Measurements from ENCODE around the gene POC5.

- TF ChIP-seq, protein P1, sequence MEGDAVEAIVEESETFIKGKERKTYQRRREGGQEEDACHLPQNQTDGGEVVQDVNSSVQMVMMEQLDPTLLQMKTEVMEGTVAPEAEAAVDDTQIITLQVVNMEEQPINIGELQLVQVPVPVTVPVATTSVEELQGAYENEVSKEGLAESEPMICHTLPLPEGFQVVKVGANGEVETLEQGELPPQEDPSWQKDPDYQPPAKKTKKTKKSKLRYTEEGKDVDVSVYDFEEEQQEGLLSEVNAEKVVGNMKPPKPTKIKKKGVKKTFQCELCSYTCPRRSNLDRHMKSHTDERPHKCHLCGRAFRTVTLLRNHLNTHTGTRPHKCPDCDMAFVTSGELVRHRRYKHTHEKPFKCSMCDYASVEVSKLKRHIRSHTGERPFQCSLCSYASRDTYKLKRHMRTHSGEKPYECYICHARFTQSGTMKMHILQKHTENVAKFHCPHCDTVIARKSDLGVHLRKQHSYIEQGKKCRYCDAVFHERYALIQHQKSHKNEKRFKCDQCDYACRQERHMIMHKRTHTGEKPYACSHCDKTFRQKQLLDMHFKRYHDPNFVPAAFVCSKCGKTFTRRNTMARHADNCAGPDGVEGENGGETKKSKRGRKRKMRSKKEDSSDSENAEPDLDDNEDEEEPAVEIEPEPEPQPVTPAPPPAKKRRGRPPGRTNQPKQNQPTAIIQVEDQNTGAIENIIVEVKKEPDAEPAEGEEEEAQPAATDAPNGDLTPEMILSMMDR (IDR thresholded peaks at IDR 0.05): no peak
- no peak for TF ChIP-seq POLR2A (IDR thresholded peaks at IDR 0.05)
Observed at GRCh38 chr5:75671506-75671905, 45.7 kb downstream of the POC5 start.

Measured in suprapubic skin (tissue), 3 donors.